HG03354 (cell line): Measurements from ENCODE around the gene ARHGEF17.

Experiments
- ATAC-seq: cut with Tn5 transposase; IDR thresholded peaks from one replicate; pipeline ENCODE4 v1.9.1; 2021; ENCODE audit warnings: mild to moderate bottlenecking; ENCODE audit not compliant: unreplicated experiment, poor library complexity, severe bottlenecking

The ARHGEF17 gene

GRCh38 chr11:73288873-73289707 lies 19.0 kb upstream of the ARHGEF17 start:
- peak; percentile 69 for ATAC-seq

GRCh38 chr11:73290536-73290935 lies 17.5 kb upstream of the ARHGEF17 start:
- ATAC-seq: no peak

GRCh38 chr11:73291196-73291595 lies 16.9 kb upstream of the ARHGEF17 start:
- no peak for ATAC-seq

DNA sequence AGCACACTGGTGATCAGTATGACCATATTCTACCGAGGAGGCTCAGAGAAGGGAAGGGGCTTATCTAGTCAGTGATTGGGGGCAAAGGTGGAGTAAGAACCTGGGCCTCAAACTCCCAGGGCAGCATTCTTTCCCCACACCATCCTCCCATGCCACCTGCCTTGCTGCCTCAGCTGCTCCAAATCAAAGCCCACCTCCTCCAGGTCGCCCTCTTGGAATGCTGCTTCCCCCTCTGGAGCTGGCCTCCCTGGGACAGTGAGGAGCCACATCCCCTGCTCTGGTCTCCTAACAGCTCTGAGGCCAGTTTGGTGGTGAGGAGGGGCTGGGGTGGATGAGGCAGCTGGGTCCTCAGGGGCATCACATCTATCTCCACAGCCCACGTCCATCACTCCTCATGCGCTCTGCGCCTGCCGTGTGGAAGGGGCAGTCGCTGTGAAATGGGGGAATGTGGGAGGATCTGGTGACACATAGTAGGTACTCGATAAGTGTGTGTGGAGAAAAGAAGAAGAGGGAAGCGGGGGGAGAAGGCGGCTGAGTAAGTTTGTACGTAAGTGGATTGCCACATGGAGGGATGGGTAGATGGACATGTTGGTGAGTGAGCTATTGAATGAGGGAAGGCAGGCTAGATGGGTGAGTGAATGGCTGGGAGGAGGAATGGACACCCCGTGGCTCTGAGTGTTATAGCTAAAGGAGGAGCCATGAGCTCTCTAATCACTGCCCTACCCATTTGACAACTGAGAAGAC lies 16.1 kb upstream of the ARHGEF17 start:
- no peak for ATAC-seq

DNA sequence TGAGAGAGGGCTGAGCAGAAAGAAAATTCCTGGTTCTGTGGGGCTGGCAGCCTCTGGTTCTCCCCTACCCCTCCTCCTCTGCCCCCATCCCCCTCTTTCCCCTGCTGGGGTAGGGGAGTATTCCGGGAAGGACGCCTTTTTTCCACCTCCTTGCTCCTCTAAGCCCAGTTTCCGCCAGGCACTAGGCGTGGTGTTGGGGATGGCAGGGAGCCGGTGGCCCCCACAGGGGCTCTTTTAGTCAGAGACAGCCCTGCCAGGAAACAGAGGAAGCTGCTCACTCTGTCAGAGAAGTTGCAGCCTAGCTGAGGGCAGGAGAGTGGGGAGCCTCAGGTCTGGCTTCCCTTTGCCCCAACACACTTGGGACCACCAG lies 15.6 kb upstream of the ARHGEF17 start:
- ATAC-seq: no peak

GRCh38 chr11:73293356-73293936 lies 14.6 kb upstream of the ARHGEF17 start:
- no peak for ATAC-seq

DNA sequence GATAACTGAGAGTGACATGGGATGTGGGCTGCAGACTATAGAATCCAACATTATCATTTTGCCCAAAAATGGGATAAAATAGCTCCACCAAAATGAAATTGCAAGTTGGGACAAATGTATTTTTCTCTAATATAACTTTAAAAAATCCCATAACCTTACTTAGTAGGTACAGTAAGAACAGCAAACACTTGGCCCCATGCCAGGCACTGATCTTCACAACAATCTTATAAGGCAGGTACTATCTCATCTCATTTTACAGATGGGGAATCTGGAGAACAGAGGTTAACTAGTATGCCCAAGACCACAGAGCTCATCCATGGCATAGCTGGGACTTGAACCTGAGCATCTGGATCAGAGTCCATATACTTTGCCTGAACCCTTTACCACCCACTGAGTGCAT lies 13.5 kb upstream of the ARHGEF17 start:
- no peak for ATAC-seq

DNA sequence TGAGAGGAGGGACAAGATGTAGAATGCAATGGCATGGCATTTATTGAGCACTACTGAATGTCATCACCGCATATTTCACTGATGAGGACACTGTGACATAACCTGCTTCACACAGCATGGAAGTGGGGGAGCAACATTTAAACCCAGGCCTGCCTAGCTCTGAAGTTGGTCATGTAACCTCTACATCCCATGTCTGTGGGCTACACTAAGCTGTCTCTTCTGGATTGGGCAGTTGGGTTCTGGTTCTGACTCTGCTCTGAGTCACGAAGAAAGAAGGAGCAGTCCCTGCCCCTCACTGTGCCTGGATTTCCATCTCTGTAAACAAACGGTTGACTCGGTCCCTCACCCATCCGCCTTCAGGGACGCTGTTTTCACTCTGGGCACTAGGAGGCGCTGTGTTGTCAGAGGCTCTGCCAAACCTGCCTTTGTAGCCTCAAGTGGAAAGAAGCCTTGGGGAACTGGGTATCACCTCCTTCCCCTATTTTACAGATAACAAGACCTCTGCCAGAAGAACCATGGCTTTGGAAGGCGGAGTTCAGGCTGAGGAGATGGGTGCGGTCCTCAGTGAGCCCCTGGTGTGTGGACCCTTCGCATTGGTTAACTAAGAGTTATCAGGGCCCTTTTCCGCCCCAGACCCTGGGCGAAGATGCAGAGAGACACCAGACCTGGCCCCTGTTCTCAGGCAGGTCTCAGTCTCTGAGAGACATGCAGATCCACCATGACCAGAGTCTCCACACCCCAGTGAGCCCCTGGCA lies 12.7 kb upstream of the ARHGEF17 start:
- ATAC-seq: no peak

- ATAC-seq: no peak
Measured at GRCh38 chr11:73295996-73296318, 12.1 kb upstream of the ARHGEF17 start.

GRCh38 chr11:73296501-73297230 lies 11.4 kb upstream of the ARHGEF17 start:
- no peak for ATAC-seq

DNA sequence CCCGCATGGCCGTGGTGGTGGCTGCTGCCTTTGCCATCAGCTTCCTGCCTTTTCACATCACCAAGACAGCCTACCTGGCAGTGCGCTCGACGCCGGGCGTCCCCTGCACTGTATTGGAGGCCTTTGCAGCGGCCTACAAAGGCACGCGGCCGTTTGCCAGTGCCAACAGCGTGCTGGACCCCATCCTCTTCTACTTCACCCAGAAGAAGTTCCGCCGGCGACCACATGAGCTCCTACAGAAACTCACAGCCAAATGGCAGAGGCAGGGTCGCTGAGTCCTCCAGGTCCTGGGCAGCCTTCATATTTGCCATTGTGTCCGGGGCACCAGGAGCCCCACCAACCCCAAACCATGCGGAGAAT lies 10.9 kb upstream of the ARHGEF17 start:
- ATAC-seq: no peak

- no peak for ATAC-seq
Measured at GRCh38 chr11:73297702-73298101, 10.4 kb upstream of the ARHGEF17 start.

DNA sequence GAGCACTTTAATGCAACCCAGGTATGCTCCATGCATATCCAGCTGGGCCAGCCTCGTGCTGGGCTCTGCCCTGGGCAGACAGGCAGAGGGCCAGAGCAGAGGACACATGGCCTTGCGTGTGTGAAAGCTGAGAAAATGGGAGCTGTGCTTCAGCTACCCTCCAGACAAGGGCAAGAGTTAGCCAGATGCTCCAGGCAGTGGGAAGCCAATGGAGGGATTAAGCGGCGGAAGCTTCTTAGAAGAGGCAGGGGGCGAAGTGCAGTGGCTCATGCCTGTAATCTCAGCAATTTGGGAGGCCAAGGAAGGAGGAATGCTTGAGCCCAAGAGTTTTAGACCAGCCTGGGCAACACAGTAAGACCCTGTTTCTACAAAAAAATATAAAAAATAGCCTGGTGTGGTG lies 9.8 kb upstream of the ARHGEF17 start:
- ATAC-seq: no peak

DNA sequence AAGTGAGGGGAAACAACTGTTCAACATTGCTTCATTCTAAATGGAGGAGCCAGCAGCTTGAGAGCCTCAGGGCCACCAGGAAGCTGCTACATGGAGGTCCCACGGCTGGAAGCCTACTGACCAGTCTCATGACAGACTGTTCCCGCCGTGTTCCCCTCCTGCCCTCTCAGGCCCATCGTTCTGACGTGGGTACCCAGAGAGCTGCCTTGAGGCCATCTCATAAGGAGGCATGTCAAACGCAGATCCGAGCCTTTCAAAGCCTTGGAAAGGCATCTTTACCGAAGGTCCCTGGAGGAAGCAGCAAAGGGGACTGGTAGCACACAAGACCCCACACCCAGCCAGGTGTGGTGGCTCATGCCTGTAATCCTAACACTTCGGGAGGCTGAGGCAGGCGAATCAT lies 8.3 kb upstream of the ARHGEF17 start:
- ATAC-seq: no peak

DNA sequence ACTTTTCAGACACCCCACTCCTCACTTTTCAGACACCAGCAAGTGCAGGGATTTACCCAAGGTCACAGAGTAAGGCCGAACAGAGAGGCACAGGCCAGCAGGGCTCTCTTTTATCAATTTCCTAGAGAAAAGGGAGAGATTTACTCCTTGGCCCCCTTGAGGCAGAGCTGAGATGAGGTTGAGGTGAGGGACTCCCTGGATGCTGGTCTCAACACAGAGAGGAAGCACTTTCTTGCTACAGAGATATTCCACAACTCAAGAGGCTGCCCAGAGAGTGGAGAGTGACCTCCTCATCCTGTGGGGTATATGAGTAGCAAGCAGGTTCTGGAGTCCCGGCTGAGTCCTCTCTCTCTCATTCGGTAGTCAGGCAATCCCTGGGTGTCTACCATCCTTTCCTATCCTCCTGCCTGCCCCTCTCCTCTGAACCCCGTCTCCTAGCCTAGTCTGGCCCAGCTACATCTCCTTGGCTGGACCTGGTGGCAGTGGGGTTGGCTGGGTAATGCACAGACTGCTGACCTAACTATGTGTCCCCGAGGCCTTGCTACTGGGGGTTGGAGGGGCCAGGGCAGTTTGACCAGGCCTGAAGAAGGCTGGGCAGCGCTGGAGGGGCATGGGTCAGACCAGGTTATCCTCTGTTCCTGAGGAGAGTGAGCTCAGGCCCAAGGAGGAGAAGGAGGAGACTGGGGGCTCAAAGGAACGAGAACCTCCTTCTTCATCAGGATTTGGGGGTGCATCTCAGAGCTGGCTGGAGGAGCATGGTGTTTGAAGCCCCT lies 1.8 kb upstream of the ARHGEF17 start:
- no peak for ATAC-seq

GRCh38 chr11:73306977-73307322 lies 1.1 kb upstream of the ARHGEF17 start:
- ATAC-seq: no peak

GRCh38 chr11:73307323-73308002 lies 613 bp upstream of the ARHGEF17 start:
- peak; percentile 65 for ATAC-seq
